Neural cell (in vitro differentiated cells): ENCODE results near the gene ST3GAL3.

ENCODE experiments used
- EZH2 ChIP-seq: fragments of 200-600, 300-800 bp; shearing (Covaris generic), sonication (generic); IDR thresholded peaks from 2 replicates; pipeline ENCODE4 v1.6.1; 2014; ENCODE audit warnings: antibody characterized with exemption, low read length, borderline replicate concordance, mild to moderate bottlenecking; ENCODE audit not compliant: insufficient read depth, poor library complexity, severe bottlenecking
- TAF1 ChIP-seq: IDR thresholded peaks from 2 replicates; pipeline ENCODE4 v1.6.1; 2012; ENCODE audit warnings: low read depth
- TF ChIP-seq, protein P1 (sequence below): fragments of 450-650 bp; IDR thresholded peaks from 2 replicates; pipeline ENCODE4 v1.5.1; 2014; ENCODE audit warnings: antibody characterized with exemption, mild to moderate bottlenecking, moderate library complexity; ENCODE audit not compliant: poor library complexity, severe bottlenecking

DNA sequence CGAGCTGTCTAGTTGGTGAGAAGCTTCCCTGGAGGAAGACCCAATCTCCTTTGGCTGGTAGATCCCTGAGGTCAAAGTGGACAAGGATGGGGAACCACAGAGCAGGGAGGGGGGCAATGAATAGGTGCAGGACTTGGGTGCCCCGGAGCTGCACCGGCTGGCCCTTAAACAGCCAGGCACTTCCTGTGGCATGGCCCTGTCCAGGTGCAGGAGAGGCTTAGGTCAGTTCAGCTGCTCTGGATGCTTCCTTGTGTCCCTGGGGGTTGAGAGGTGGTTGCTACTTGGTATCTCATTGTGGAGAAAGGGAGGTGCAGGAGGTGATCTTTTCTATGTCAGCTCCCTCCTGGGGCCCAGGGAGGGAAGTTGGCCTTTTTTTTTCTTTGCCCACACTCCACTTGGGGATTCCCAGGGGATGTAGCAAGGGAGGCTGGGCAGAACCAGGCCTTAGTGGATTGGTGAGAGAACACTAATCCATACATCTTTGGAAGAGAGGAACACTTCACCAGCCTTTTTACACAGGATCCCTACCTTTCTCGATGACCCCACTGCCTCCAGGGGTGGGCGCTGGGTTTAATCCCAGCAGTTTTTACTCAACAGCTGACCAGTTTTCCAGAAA, 1.2 kb upstream of the ST3GAL3 start:
- TF ChIP-seq EZH2 (no peak), TAF1 (no peak)
- TF ChIP-seq, protein P1, sequence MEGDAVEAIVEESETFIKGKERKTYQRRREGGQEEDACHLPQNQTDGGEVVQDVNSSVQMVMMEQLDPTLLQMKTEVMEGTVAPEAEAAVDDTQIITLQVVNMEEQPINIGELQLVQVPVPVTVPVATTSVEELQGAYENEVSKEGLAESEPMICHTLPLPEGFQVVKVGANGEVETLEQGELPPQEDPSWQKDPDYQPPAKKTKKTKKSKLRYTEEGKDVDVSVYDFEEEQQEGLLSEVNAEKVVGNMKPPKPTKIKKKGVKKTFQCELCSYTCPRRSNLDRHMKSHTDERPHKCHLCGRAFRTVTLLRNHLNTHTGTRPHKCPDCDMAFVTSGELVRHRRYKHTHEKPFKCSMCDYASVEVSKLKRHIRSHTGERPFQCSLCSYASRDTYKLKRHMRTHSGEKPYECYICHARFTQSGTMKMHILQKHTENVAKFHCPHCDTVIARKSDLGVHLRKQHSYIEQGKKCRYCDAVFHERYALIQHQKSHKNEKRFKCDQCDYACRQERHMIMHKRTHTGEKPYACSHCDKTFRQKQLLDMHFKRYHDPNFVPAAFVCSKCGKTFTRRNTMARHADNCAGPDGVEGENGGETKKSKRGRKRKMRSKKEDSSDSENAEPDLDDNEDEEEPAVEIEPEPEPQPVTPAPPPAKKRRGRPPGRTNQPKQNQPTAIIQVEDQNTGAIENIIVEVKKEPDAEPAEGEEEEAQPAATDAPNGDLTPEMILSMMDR: no peak
